ENCODE data around the gene PCDH18.

- TF ChIP-seq CTCF (IDR thresholded peaks at IDR 0.05; ENCODE audit: low read depth, low read length, missing input control): no peak
- no peak for TF ChIP-seq HNF4G (IDR thresholded peaks at IDR 0.05)
- TF ChIP-seq FOXA2 (IDR thresholded peaks at IDR 0.05): no peak
- TF ChIP-seq RAD21 (IDR thresholded peaks at IDR 0.05): peak in 1 of 2 donors; percentile 38
- TF ChIP-seq REST (IDR thresholded peaks at IDR 0.05): no peak
- no peak for TF ChIP-seq YY1 (IDR thresholded peaks at IDR 0.05)
- TF ChIP-seq TAF1 (conservative IDR thresholded peaks at IDR 0.05): no peak
- TF ChIP-seq EGR1 (IDR thresholded peaks at IDR 0.05; ENCODE audit: low read depth in 2 of 2): no peak
- no peak for TF ChIP-seq FOXA1 (IDR thresholded peaks at IDR 0.05)
- no peak for TF ChIP-seq ATF3 (IDR thresholded peaks at IDR 0.05)
- no peak for TF ChIP-seq GABPA (IDR thresholded peaks at IDR 0.05 in 1 of 2, conservative IDR thresholded peaks at IDR 0.05 in 1 of 2)
- no peak for TF ChIP-seq RXRA (IDR thresholded peaks at IDR 0.05)
These were observed 917 bp downstream of the PCDH18 start for GRCh38 chr4:137531168-137531985.

Data from liver (tissue), 3 donors.